ENCODE data around the gene HLA-F. TPM values are rescaled to one million over a fixed set of nuclear protein-coding genes. Genes with fewer than 3 reads are reported as not detected.

Gene HLA-F
- total RNA-seq: 100 to 1,000 TPM; 600 to 951 (median 748) TPM
- 734 TPM for total RNA-seq (2013)
- total RNA-seq: 168 to 866 (median 492) reads per million in 29 experiments

DNA sequence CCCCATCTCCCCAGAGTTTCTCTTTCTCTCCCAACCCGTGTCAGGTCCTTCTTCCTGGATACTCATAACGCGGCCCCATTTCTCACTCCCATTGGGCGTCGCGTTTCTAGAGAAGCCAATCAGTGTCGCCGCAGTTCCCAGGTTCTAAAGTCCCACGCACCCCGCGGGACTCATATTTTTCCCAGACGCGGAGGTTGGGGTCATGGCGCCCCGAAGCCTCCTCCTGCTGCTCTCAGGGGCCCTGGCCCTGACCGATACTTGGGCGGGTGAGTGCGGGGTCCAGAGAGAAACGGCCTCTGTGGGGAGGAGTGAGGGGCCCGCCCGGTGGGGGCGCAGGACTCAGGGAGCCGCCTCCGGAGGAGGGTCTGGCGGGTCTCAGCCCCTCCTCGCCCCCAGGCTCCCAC, at the start of gene HLA-F:
HLA-F (plus strand) TSS at position 173 of the 404 bp plus-strand sequence; CDS start at position 203, 30 bp downstream.
- H3K27me3 Mint-ChIP-seq: no peaks in the 10 kb centered on the region

GRCh38 chr6:29674008-29674407, 49.2 kb upstream of the HLA-F start:
- Histone ChIP-seq H3K27me3 (replicated peaks in 1 of 2; ENCODE audit: control insufficient read depth in 2 of 2, extremely low read depth in 1 of 2, insufficient read depth in 2 of 2, low read length in 1 of 2) (peaks cover 0 to 26% of the 10 kb centered on the region in 2 experiments), H3K36me3 (ENCODE audit: control insufficient read depth in 2 of 2, extremely low read depth in 1 of 2, insufficient read depth in 1 of 2, low read length in 1 of 2) (no peaks in the 10 kb centered on the region), H3K4me1 (ENCODE audit: control insufficient read depth in 1 of 2, extremely low read depth in 1 of 2, insufficient read depth in 2 of 2, low read length in 2 of 2) (no peaks in the 10 kb centered on the region), H3K9me3 (no peaks in the 10 kb centered on the region), H3K4me3 (ENCODE audit: control insufficient read depth in 1 of 2, extremely low read depth in 1 of 2, low read length in 1 of 2) (no peak overlapping the region), H3K27ac (ENCODE audit: low read length) (no peak overlapping the region)
- H3K4me1 Mint-ChIP-seq: peaks cover 8 to 9% (median 8%) of the 10 kb centered on the region in 3 donors
- DNase-seq (no peak), ATAC-seq (replicated peaks in 1 of 4) (no peak)
- peaks cover 21 to 22% of the 10 kb centered on the region in 2 donors for H3K27me3 Mint-ChIP-seq
- ChIA-PET CTCF (no interaction called here), POLR2A (no interaction called here)
- no peak overlapping the region for H3K4me3 Mint-ChIP-seq
- no peaks in the 10 kb centered on the region for H3K36me3 Mint-ChIP-seq
- no CpG with 5 or more reads among the region's 5 CpGs for WGBS (ENCODE audit: insufficient coverage)
- H3K9me3 Mint-ChIP-seq: no peaks in the 10 kb centered on the region
- no peak overlapping the region for H3K27ac Mint-ChIP-seq

More for the DNA sequence above, at the start of gene HLA-F:
- WGBS (ENCODE audit: insufficient coverage): under 1% methylated on average over 26 of the region's 26 CpGs
- ATAC-seq (replicated peaks in 1 of 4): peak; percentile 88 to 89 (median 88)
- peak in 33 of 35 experiments; percentile 66 to 96 (median 81) for DNase-seq
- peak within 1 kb of the TSS; percentile 98 to 99 for H3K27ac Mint-ChIP-seq
- H3K4me3 Mint-ChIP-seq: peak within 1 kb of the TSS; percentile 91 to 96 (median 94)
- peaks cover 38 to 54% of the 10 kb centered on the region in 2 experiments for H3K4me1 ChIP-seq (ENCODE audit: control insufficient read depth in 1 of 2, extremely low read depth in 1 of 2, insufficient read depth in 2 of 2, low read length in 2 of 2)
- H3K36me3 ChIP-seq (ENCODE audit: control insufficient read depth in 2 of 2, extremely low read depth in 1 of 2, insufficient read depth in 1 of 2, low read length in 1 of 2): peaks cover 3 to 42% of the 10 kb centered on the region in 2 donors
- H3K27me3 ChIP-seq (replicated peaks in 1 of 2; ENCODE audit: control insufficient read depth in 2 of 2, extremely low read depth in 1 of 2, insufficient read depth in 2 of 2, low read length in 1 of 2): no peaks in the 10 kb centered on the region
- H3K4me3 ChIP-seq (ENCODE audit: control insufficient read depth in 1 of 2, extremely low read depth in 1 of 2, low read length in 1 of 2): peak within 1 kb of the TSS; percentile 72 to 96
- no peaks in the 10 kb centered on the region for H3K9me3 ChIP-seq
- peaks cover 49 to 56% (median 54%) of the 10 kb centered on the region in 3 donors for H3K4me1 Mint-ChIP-seq
- peaks cover 40% of the 10 kb centered on the region for H3K36me3 Mint-ChIP-seq
- CTCF ChIA-PET: interaction anchor here in 1 of 2 donors (2.7 kb wide), 1 partner anchor 14 kb away, joined by 11 read pairs; no protein-coding TSS in a partner anchor
- H3K9me3 Mint-ChIP-seq: no peaks in the 10 kb centered on the region
- H3K27ac ChIP-seq (ENCODE audit: low read length): peak within 1 kb of the TSS; percentile 97
- POLR2A ChIA-PET: interaction anchor here in 1 of 2 donors (0.6 to 1.5 kb wide), 2 partner anchors 14 to 164 kb away, joined by 4 to 5 read pairs; no protein-coding TSS in a partner anchor

DNA sequence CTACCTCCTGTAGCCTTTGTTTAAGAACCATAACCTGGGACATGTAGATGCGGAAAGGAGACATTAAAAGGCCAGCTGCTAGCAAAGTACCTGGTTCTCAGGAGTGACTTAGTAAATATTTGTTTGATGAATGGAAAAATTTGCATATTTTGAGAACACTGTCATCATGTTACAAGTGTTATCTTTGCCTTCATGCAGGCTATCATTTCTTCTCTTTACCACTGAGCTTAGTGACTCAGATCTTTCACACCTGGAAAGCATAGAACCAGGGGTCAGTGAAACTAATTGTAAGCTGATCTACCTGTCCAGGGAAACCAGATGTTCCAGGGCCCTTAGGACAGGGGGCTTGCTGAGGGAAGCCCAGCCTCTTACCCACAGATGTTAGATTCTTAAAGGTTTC, 47.7 kb upstream of the HLA-F start:
- no CpG with 5 or more reads among the region's 1 CpG for WGBS (ENCODE audit: insufficient coverage)
- no peak overlapping the region for H3K27ac Mint-ChIP-seq
- no peak overlapping the region for H3K4me3 ChIP-seq (ENCODE audit: control insufficient read depth in 1 of 2, extremely low read depth in 1 of 2, low read length in 1 of 2)
- CTCF ChIA-PET: interaction anchor here (0.6 to 1.2 kb wide), 2 partner anchors 22 to 1843 kb away, joined by 3 to 6 read pairs; no protein-coding TSS in a partner anchor
- ATAC-seq (replicated peaks in 1 of 4): no peak
- no peaks in the 10 kb centered on the region for H3K9me3 Mint-ChIP-seq
- H3K27ac ChIP-seq (ENCODE audit: low read length): no peak overlapping the region
- no peaks in the 10 kb centered on the region for H3K9me3 ChIP-seq
- peaks cover 0 to 26% of the 10 kb centered on the region in 2 experiments for H3K27me3 ChIP-seq (replicated peaks in 1 of 2; ENCODE audit: control insufficient read depth in 2 of 2, extremely low read depth in 1 of 2, insufficient read depth in 2 of 2, low read length in 1 of 2)
- H3K27me3 Mint-ChIP-seq: peaks cover 15 to 24% of the 10 kb centered on the region in 2 donors
- H3K4me1 Mint-ChIP-seq: peaks cover 8 to 15% (median 8%) of the 10 kb centered on the region in 3 donors
- no peaks in the 10 kb centered on the region for H3K36me3 Mint-ChIP-seq
- H3K36me3 ChIP-seq (ENCODE audit: control insufficient read depth in 2 of 2, extremely low read depth in 1 of 2, insufficient read depth in 1 of 2, low read length in 1 of 2): no peaks in the 10 kb centered on the region
- DNase-seq: no peak
- no peak overlapping the region for H3K4me3 Mint-ChIP-seq
- H3K4me1 ChIP-seq (ENCODE audit: control insufficient read depth in 1 of 2, extremely low read depth in 1 of 2, insufficient read depth in 2 of 2, low read length in 2 of 2): no peaks in the 10 kb centered on the region
- POLR2A ChIA-PET: no interaction called here

GRCh38 chr6:29676981-29677601, 46.1 kb upstream of the HLA-F start:
- Histone ChIP-seq H3K4me3 (ENCODE audit: control insufficient read depth in 1 of 2, extremely low read depth in 1 of 2, low read length in 1 of 2) (no peak overlapping the region), H3K9me3 (no peaks in the 10 kb centered on the region), H3K27me3 (replicated peaks in 1 of 2; ENCODE audit: control insufficient read depth in 2 of 2, extremely low read depth in 1 of 2, insufficient read depth in 2 of 2, low read length in 1 of 2) (peaks cover 0 to 30% of the 10 kb centered on the region in 2 experiments), H3K27ac (ENCODE audit: low read length) (no peak overlapping the region), H3K4me1 (ENCODE audit: control insufficient read depth in 1 of 2, extremely low read depth in 1 of 2, insufficient read depth in 2 of 2, low read length in 2 of 2) (no peaks in the 10 kb centered on the region), H3K36me3 (ENCODE audit: control insufficient read depth in 2 of 2, extremely low read depth in 1 of 2, insufficient read depth in 1 of 2, low read length in 1 of 2) (no peaks in the 10 kb centered on the region)
- peaks cover 8 to 15% (median 8%) of the 10 kb centered on the region in 3 donors for H3K4me1 Mint-ChIP-seq
- DNase-seq: no peak
- H3K9me3 Mint-ChIP-seq: no peaks in the 10 kb centered on the region
- no peak for ATAC-seq (replicated peaks in 1 of 4)
- CTCF ChIA-PET: no interaction called here
- 0% methylated on average over 1 of the region's 2 CpGs for WGBS (ENCODE audit: insufficient coverage)
- no peaks in the 10 kb centered on the region for H3K36me3 Mint-ChIP-seq
- H3K4me3 Mint-ChIP-seq: no peak overlapping the region
- POLR2A ChIA-PET: no interaction called here
- peaks cover 3 to 14% of the 10 kb centered on the region in 2 donors for H3K27me3 Mint-ChIP-seq
- no peak overlapping the region for H3K27ac Mint-ChIP-seq

GRCh38 chr6:29678114-29678513, 45.1 kb upstream of the HLA-F start:
- H3K4me1 ChIP-seq (ENCODE audit: control insufficient read depth in 1 of 2, extremely low read depth in 1 of 2, insufficient read depth in 2 of 2, low read length in 2 of 2): no peaks in the 10 kb centered on the region
- no peaks in the 10 kb centered on the region for H3K9me3 ChIP-seq
- no peaks in the 10 kb centered on the region for H3K36me3 ChIP-seq (ENCODE audit: control insufficient read depth in 2 of 2, extremely low read depth in 1 of 2, insufficient read depth in 1 of 2, low read length in 1 of 2)
- H3K27ac ChIP-seq (ENCODE audit: low read length): no peak overlapping the region
- H3K4me3 ChIP-seq (ENCODE audit: control insufficient read depth in 1 of 2, extremely low read depth in 1 of 2, low read length in 1 of 2): no peak overlapping the region
- peaks cover 8 to 15% (median 8%) of the 10 kb centered on the region in 3 donors for H3K4me1 Mint-ChIP-seq
- H3K36me3 Mint-ChIP-seq: no peaks in the 10 kb centered on the region
- no peak for DNase-seq
- H3K27me3 ChIP-seq (replicated peaks in 1 of 2; ENCODE audit: control insufficient read depth in 2 of 2, extremely low read depth in 1 of 2, insufficient read depth in 2 of 2, low read length in 1 of 2): peaks cover 0 to 23% of the 10 kb centered on the region in 2 experiments
- H3K9me3 Mint-ChIP-seq: no peaks in the 10 kb centered on the region
- WGBS (ENCODE audit: insufficient coverage): 74% methylated on average over 4 of the region's 5 CpGs
- H3K27ac Mint-ChIP-seq: no peak overlapping the region
- ATAC-seq (replicated peaks in 1 of 4): no peak
- ChIA-PET POLR2A (no interaction called here), CTCF (no interaction called here)
- peaks cover 3 to 10% of the 10 kb centered on the region in 2 donors for H3K27me3 Mint-ChIP-seq
- H3K4me3 Mint-ChIP-seq: no peak overlapping the region

GRCh38 chr6:29679962-29680361, 43.3 kb upstream of the HLA-F start:
- Histone ChIP-seq H3K4me1 (ENCODE audit: control insufficient read depth in 1 of 2, extremely low read depth in 1 of 2, insufficient read depth in 2 of 2, low read length in 2 of 2) (no peaks in the 10 kb centered on the region), H3K4me3 (ENCODE audit: control insufficient read depth in 1 of 2, extremely low read depth in 1 of 2, low read length in 1 of 2) (peak overlapping the region in 1 of 2 donors; percentile 51), H3K27me3 (replicated peaks in 1 of 2; ENCODE audit: control insufficient read depth in 2 of 2, extremely low read depth in 1 of 2, insufficient read depth in 2 of 2, low read length in 1 of 2) (peaks cover under 1 to 21% of the 10 kb centered on the region in 2 experiments), H3K27ac (ENCODE audit: low read length) (no peak overlapping the region), H3K9me3 (no peaks in the 10 kb centered on the region), H3K36me3 (ENCODE audit: control insufficient read depth in 2 of 2, extremely low read depth in 1 of 2, insufficient read depth in 1 of 2, low read length in 1 of 2) (no peaks in the 10 kb centered on the region)
- no peaks in the 10 kb centered on the region for H3K36me3 Mint-ChIP-seq
- H3K4me3 Mint-ChIP-seq: peak overlapping the region in 1 of 3 donors; percentile 64
- CTCF ChIA-PET: no interaction called here
- POLR2A ChIA-PET: no interaction called here
- H3K27me3 Mint-ChIP-seq: peaks cover 3 to 10% of the 10 kb centered on the region in 2 donors
- H3K4me1 Mint-ChIP-seq: peaks cover 10 to 22% (median 15%) of the 10 kb centered on the region in 3 donors
- ATAC-seq (replicated peaks in 1 of 4) (no peak), DNase-seq (no peak)
- 67% methylated on average over 7 of the region's 13 CpGs for WGBS (ENCODE audit: insufficient coverage)
- no peak overlapping the region for H3K27ac Mint-ChIP-seq
- peaks cover 0 to 3% (median 0%) of the 10 kb centered on the region in 3 donors for H3K9me3 Mint-ChIP-seq
